Activated naive CD4-positive, alpha-beta T cell treated with Interleukin-2 at 50 U/mL for 16 hours (primary cell): Measurements from ENCODE around the gene SERPIND1.
"Not testable (repeated sequence)": the region's sequence is repeated elsewhere in the genome, so short reads cannot be mapped to it uniquely, and the experiment has no call there.

Experiments
- DNase-seq: peaks from one replicate; pipeline ENCODE4 v3.0.0-alpha.2; 2020

SERPIND1 gene

DNA sequence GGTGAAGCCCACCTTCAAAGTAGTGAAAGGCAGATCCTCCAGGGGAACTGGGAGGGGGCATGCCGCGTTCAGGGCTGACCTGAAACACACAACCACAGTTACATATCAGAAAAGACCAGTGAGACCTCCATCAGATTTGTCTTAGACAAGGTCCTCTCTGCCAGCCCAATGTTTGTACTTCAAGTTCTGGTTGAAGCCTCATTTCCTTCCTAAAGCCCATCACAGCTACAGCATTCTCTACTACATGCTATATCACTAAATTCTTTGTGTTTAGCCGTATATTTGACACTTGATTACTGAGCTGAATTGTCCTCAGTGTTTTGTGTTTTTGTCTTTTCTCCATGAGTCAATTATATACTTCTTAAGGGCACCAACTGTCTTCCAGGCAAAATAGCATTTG lies 44.6 kb downstream of the SERPIND1 start:
- DNase-seq = no peak

DNA sequence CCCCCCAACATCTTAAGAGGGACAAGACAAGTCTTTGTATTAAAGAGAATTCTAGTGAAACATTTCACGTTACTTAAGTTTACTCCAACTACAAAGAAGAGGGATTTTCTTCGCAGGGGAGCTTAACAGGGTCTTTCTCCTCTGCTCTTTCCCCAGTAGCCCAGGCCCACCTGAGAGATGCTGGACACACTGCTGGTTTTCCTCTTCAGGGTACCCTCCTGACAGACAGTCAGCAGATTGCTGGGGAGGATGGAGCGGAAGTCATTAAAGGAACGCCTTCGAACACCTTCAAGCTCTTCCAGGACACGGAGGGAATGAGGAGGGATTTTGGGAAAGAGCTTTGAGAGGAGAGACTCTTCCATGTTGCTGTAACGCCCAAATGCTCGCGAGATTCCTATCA lies 45.6 kb downstream of the SERPIND1 start:
- no peak for DNase-seq

DNA sequence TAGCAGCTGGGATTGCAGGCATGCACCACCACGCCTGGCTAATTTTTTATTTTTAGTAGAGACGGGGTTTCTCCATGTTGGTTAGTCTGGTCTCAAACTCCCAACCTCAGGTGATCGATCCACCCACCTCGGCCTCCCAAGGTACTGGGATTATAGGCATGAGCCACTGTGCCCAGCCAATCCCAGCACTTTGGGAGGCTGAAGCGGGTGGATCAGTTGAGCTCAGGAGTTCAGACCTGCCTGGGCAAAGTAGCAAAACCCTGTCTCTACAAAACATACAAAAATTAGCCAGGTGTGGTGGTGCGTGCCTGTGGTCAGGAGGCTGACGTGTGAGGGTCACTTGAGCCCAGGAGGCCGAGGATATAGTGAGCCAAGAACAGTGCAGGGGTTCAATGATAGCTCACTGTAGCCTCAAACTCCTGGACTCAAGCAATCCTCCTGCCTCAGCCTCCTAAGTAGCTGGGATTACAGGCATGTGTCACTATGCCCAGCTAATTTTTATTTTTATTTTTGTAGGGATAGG lies 47.9 kb downstream of the SERPIND1 start:
- DNase-seq = not testable (repeated sequence)

DNA sequence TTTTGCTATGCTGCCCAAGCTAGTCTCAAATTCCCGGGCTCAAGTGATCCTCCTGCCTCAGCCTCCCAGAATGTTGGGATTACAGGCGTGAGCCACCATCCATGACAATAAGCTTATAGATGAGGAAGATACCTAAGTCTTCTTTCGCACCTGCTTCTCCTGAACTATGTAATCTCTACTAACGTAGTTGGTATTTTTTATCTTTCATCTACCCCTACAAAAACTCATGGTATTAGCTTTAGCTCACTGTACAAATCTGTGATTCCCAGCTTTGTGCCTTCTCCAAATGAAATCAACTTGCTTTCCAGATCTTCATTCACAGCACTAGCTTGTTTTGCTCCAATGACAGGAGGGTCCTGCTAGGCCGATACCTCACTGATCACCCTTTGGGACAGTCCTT lies 48.3 kb downstream of the SERPIND1 start:
- DNase-seq = no peak

DNA sequence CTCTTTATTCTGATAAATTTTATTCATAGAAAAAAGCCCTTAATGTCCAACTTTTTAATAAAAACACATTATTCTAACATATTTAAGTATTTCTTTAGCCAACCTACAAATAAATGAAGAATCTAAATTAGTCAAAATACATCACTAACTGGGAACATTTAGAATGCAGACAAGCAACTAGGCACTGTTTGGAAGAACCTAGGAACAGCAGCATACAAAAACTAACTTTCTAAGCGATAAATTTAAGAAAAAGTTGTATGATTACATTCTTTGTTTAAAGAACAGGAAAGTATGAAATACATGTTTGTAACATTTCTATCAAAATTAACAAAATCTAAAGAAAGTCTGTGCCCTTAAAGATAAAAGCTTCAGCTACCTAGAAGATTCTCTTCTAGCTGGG lies 49.4 kb downstream of the SERPIND1 start:
- DNase-seq = no peak

DNA sequence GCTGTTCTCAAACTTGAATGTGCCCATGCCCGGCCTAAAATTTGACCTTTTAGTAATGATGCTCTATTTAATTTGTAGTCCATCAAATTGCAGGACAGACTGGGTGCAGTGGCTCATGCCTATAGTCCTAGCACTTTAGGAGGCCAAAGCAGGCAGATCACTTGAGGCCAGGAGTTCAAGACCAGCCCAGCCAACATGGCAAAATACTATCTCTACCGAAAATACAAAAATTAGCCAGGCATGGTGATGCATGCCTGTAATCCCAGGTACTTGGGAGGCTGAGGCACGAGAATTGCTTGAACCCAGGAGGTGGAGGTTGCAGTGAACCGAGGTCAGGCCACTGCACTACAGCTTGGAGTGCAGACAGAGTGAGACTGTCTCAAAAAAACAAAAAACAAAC lies 51.3 kb downstream of the SERPIND1 start:
- DNase-seq = not testable (repeated sequence)

DNA sequence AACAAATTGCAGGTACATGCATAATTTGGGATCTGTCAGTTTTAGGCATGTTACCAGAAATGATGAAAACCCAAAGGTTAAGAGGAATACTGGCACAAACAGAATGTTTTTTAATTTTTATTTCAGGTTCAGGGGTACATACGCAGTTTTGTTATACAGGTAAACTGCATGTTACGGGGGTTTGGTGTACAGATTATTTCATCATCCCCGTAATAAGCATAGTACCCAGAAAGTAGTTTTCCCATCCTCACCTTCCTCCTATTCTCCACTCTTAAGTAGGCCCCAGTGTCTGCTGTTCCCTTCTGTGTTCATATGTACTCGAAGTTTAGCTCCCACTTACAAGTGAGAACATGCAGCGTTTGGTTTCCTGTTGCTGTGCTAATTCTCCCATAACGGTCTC lies 51.7 kb downstream of the SERPIND1 start:
- no peak for DNase-seq

DNA sequence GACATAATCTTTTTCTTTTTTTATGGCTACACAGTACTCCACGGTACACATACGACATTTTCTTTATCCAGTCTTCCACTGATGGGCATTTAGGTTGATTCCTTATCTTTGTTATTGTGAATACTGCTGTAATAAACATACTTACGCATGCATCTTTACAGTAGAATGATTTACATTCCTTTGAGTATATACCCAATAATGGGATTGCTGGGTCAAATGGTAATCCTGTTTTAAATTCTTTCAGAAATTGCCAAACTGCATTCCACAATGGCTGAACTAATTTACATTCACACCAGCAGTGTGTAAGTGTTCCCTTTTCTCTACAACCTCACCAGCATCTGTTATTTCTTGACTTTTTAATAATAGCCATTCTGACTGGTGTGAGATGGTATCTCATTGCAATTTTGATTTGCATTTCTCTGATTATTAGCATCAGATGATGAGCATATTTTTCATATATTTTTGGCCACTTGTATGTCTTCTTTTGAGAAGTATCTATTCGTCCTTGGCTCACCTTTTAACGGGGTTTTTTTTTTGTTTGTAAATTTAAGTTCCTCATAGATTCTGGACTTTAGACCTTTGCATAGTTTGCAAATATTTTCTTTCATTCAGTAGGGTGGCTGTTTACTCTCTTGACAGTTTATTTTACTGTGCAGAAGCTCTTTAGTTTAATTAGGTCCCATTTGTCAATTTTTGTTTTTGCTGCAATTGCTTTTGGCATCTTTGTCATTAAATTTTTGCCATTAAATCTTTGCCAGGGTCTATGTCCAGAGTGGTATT lies 52.6 kb downstream of the SERPIND1 start:
- not testable (repeated sequence) for DNase-seq

DNA sequence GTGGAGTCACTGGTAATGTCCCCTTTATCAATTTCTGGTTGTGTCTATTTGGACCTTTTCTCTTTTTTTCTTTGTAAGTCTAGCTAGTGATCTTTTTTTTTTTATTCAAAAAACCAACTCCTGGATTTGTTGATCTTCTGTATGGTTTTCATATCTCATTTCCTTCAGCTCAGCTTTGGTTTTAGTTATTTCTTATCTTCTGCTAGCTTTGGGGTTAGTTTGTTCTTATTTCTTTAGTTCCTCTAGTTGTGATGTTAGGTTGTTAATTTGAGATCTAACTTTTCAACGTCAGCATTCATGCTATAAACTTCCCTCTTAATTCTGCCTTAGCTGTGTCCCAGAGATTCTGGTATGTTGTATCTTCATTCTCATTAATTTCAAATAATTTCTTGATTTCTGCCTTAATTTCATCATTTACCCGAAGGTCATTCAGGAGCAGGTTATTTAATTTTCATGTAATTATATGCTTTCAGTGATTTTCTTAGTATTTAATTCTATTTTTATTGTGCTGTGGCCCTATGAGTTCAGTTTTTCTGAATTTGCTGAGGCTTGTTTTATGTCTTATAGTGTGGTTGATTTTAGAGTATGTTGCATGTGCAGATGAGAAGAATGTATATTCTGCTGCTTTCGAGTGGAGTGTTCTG lies 55.7 kb downstream of the SERPIND1 start:
- no peak for DNase-seq

DNA sequence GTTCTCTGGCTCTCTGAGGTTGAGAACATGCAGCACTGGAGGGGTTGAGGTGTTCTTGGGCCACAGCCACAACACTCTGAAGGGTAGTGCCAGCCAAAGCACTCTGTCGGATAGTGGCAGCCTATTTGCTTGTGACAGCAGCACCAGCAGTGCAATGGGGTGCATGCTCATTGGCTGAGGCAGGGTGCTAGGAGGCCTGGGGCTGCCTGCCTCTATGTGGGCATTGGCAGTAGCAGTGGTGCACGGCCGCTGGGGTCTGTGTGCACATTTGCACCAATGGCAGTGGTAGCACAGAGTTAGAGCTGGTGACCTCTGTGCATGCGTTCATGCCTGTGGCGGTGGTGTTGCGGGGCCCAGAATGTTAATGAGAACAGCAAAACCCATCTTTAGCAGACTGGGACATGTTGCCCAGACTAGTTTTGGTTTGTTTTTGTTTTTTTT lies 59.3 kb downstream of the SERPIND1 start:
- DNase-seq = no peak

DNA sequence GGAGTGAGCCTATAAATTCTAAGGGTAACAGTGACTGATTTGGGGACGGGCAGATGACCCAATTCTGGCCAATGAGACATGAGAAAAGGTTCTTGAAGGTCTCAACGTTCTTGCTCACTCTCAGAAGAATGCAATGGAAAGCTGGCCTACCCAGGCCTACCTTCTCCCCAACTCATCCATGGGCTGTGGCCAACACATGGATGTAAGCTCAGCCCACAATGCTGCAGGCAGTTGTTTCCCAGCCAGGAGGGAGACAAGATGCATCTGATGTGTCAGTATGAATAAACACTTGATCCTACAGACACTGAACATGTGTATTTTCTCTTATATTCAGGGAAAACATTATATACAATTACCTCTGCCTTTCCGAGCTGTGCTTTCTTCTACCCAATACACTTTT lies 60.3 kb downstream of the SERPIND1 start:
- DNase-seq = no peak

DNA sequence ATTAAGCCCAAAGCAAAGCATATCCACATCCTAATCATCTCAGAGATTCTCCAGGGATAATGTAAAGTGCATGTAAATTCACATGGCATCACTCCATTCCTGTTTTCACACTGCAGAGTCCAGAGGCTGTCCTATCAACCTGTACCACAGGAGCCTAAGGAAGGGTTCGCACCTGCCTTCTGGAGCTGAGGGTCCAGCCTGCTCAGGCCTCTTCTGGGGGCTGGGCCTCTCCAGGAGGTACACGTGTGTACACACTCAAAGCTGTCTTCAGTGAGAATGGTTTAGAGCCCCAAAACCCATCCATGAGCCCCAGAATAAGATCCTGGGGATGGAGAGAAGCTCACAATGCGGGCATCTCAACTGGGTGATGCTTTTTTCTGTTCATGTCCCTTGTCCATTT lies 60.8 kb downstream of the SERPIND1 start:
- DNase-seq = no peak
